ENCODE results near the gene STK24.

DNA sequence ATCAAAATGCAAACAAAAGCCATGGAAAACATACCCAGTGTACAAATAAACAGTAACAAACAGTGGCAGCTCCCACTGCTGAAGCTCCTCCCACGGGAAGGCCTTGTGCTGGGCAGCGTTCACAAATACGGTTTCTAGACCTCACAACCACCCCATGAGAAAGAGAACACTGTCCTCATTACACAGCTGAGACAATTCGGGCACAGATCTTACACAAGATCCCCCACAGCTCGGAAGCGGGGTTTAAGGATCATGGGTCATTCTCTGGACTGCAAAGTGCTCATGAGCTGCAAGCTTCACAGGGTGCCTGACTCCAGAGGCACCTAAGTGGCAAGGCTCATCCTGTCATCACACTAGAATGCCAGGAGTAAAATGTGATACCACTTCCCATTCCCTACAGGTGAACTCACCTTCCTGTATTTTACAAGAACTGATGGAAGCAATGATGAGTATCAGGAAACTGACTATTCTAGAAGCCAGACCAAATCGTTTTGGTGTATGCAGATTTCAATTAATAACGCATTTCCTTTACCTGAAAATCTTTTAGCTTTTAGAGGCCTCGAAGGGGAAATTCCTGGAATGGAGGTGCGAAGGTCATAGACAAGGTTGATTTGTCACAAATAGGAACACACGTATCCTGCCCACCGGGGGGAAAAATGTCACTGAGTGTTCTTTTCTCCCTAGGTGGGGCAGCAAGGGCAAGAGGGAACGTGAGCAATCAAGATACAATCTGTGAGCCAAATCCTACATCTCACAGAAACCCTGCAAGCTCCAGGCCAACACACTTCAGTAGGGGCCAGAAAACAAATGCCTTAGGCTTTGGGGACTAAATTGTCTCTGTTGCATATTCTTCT, 41.2 kb downstream of the STK24 start:
- TF ChIP-seq, protein P1, sequence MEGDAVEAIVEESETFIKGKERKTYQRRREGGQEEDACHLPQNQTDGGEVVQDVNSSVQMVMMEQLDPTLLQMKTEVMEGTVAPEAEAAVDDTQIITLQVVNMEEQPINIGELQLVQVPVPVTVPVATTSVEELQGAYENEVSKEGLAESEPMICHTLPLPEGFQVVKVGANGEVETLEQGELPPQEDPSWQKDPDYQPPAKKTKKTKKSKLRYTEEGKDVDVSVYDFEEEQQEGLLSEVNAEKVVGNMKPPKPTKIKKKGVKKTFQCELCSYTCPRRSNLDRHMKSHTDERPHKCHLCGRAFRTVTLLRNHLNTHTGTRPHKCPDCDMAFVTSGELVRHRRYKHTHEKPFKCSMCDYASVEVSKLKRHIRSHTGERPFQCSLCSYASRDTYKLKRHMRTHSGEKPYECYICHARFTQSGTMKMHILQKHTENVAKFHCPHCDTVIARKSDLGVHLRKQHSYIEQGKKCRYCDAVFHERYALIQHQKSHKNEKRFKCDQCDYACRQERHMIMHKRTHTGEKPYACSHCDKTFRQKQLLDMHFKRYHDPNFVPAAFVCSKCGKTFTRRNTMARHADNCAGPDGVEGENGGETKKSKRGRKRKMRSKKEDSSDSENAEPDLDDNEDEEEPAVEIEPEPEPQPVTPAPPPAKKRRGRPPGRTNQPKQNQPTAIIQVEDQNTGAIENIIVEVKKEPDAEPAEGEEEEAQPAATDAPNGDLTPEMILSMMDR (conservative IDR thresholded peaks at IDR 0.05; ENCODE audit: low read length), result no peak
- TF ChIP-seq EZH2phosphoT487 (IDR thresholded peaks at IDR 0.05; ENCODE audit: borderline replicate concordance, low read depth, low read length), result no peak

All from OCI-LY7 (cell line).